ENCODE measurements around the gene SLC25A45.
A peak's percentile ranks its signal among the peaks of the same experiment; 100 is the strongest.

- TF ChIP-seq POLR2A (IDR thresholded peaks at IDR 0.05) (no peak), CTCF (IDR thresholded peaks at IDR 0.05) (no peak), POLR2AphosphoS5 (IDR thresholded peaks at IDR 0.05) (peak; percentile 20 to 37 (median 32)), EP300 (IDR thresholded peaks at IDR 0.05; ENCODE audit: low read depth) (no peak)
Measured at GRCh38 chr11:65354265-65355012, 28.0 kb downstream of the SLC25A45 start, which contains the start of gene TIGD3.

All from transverse colon (tissue), 4 donors.